Endothelial cell of umbilical vein (primary cell): ENCODE results near the gene CIITA. TPM values are rescaled to one million over a fixed set of nuclear protein-coding genes. Genes with fewer than 3 reads are reported as not detected.
A peak's percentile ranks its signal among the peaks of the same experiment; 100 is the strongest.

Experiments
- BruUV-seq: library from RNA; stranded (reverse); fragments of 400-500 nt; replicated peaks from 2 replicates; lab custom pipeline; 2021; lab: Mats Ljungman, UMichigan
- CTCF ChIA-PET: fragments of 300-600, 350-600 bp; sonication (Branson Sonifier 250); formaldehyde crosslinking; loops from one replicate; lab custom pipeline; 2021; ENCODE audit warnings: antibody characterized with exemption, inconsistent platforms; lab: Charles Lee
- POLR2A ChIA-PET: fragments of 300-600, 350-600 bp; sonication (Branson Sonifier 250); formaldehyde crosslinking; loops from one replicate; lab custom pipeline; 2021; ENCODE audit warnings: antibody characterized with exemption, inconsistent platforms; lab: Charles Lee
- DNase-seq: peaks from one replicate; pipeline ENCODE4 v3.0.0-alpha.2; 2011; ENCODE audit warnings: low read depth, low spot score
- FAIRE-seq: peaks from 2 replicates; lab custom pipeline; 2011; peaks lifted over from hg19 to GRCh38; lab: Jason Lieb, UNC
- H2AFZ ChIP-seq: 2 replicates; pipeline ENCODE4 v1.6.0; 2012; ENCODE audit warnings: low read depth, low read length, control low read depth, inconsistent platforms
- H3K27ac ChIP-seq: 2 replicates; pipeline ENCODE4 v1.5.1; 2011; ENCODE audit warnings: low read depth, mild to moderate bottlenecking, control low read depth, low read length, moderate library complexity; ENCODE audit not compliant: insufficient read depth
- H3K27me3 ChIP-seq, 2 experiments: 2 replicates each; pipeline versions ENCODE4 v1.6.0 to v1.6.1; 2011; ENCODE audit warnings: low read length in 2 of 2, mixed read lengths in 1 of 2; ENCODE audit not compliant: control insufficient read depth in 2 of 2, insufficient read depth in 2 of 2
- H3K36me3 ChIP-seq, 2 experiments: 2 replicates in 1 of 2; 3 replicates in 1 of 2; pipeline ENCODE4 v1.5.1; 2011; ENCODE audit warnings: low read length in 2 of 2, mild to moderate bottlenecking in 1 of 2, moderate library complexity in 1 of 2; ENCODE audit not compliant: control insufficient read depth in 2 of 2, insufficient read depth in 2 of 2; ENCODE audit errors: extremely low read depth in 1 of 2
- H3K4me1 ChIP-seq: 3 replicates; pipeline ENCODE4 v1.5.1; 2011; ENCODE audit warnings: mild to moderate bottlenecking, low read length; ENCODE audit not compliant: control insufficient read depth, insufficient read depth; ENCODE audit errors: extremely low read depth
- H3K4me2 ChIP-seq: 2 replicates; pipeline ENCODE4 v1.6.1; 2011; ENCODE audit warnings: low read length, control low read depth, mixed read lengths; ENCODE audit not compliant: insufficient read depth
- H3K4me3 ChIP-seq, 3 experiments: fragments of 200-600 bp in 1 of 3; sonication (generic), shearing (Covaris generic) in 1 of 3; replicated peaks in 1 of 3; 2 replicates each; pipeline ENCODE4 v1.5.1; 2011 to 2016; ENCODE audit warnings: control low read depth in 3 of 3, low read length in 3 of 3, mild to moderate bottlenecking in 2 of 3, inconsistent platforms in 1 of 3, low read depth in 1 of 3, moderate library complexity in 1 of 3; ENCODE audit not compliant: insufficient read depth in 1 of 3
- H3K79me2 ChIP-seq: 2 replicates; pipeline ENCODE4 v1.6.0; 2012; ENCODE audit warnings: low read length, inconsistent platforms; ENCODE audit not compliant: control insufficient read depth, insufficient read depth
- H3K9ac ChIP-seq: replicated peaks from 2 replicates; pipeline ENCODE3; 2011; ENCODE audit warnings: low read length, control low read depth; ENCODE audit not compliant: insufficient read depth; ENCODE audit errors: extremely low read depth
- H3K9me1 ChIP-seq: replicated peaks from 3 replicates; pipeline ENCODE4 v1.6.0; 2011; ENCODE audit warnings: mild to moderate bottlenecking, low read length; ENCODE audit not compliant: control insufficient read depth, insufficient read depth; ENCODE audit errors: extremely low read depth
- H3K9me3 ChIP-seq: replicated peaks from 2 replicates; pipeline ENCODE4 v1.5.1; 2012; ENCODE audit warnings: low read length, inconsistent platforms; ENCODE audit not compliant: control insufficient read depth, insufficient read depth
- H4K20me1 ChIP-seq: replicated peaks from 2 replicates; pipeline ENCODE3; 2011; ENCODE audit warnings: mild to moderate bottlenecking, low read length; ENCODE audit not compliant: control insufficient read depth, insufficient read depth; ENCODE audit errors: extremely low read depth
- CTCF ChIP-seq, 2 donors: IDR thresholded peaks; 1 replicate in 1 of 2; 2 replicates in 1 of 2; pipeline ENCODE4 v1.5.1; 2011; ENCODE audit warnings: low read length in 2 of 2, mild to moderate bottlenecking in 2 of 2, moderate library complexity in 2 of 2, control low read depth in 1 of 2, inconsistent platforms in 1 of 2, low read depth in 1 of 2; ENCODE audit not compliant: insufficient read depth in 1 of 2; ENCODE audit errors: extremely low read depth in 1 of 2
- GATA2 ChIP-seq: IDR thresholded peaks from 2 replicates; pipeline ENCODE4 v1.7.0; 2011; ENCODE audit warnings: low read depth, mild to moderate bottlenecking, moderate library complexity, mixed read lengths, low read length; ENCODE audit not compliant: insufficient read length, insufficient read depth
- JUN ChIP-seq: IDR thresholded peaks from 2 replicates; pipeline ENCODE4 v1.6.1; 2011; ENCODE audit warnings: borderline replicate concordance, low read depth; ENCODE audit not compliant: insufficient read length, insufficient read depth
- MYC ChIP-seq: IDR thresholded peaks from one replicate; pipeline ENCODE4 v1.6.1; 2011; ENCODE audit warnings: mild to moderate bottlenecking, low read depth, low read length
- POLR2AphosphoS5 ChIP-seq: IDR thresholded peaks from 2 replicates; pipeline ENCODE4 v1.6.1; 2012; ENCODE audit warnings: low read depth, mild to moderate bottlenecking, control low read depth, low read length, moderate library complexity; ENCODE audit not compliant: insufficient read depth
- dilution Hi-C: fragments of 300-500 bp; cut with MboI; formaldehyde crosslinking; loops from one replicate; pipeline ENCODE4 v1.15.0; 2019; ENCODE audit warnings: low sequenced_read_pairs; ENCODE audit not compliant: extremely low pct_ligation_motif_present
- intact Hi-C: fragments of 100-400 bp; cut with micrococcal nuclease; formaldehyde crosslinking; loops from one replicate; pipeline ENCODE4 v1.10.0; 2022
- polyA plus RNA-seq, 4 experiments: library from polyadenylated mRNA; depleted of rRNA in 3 of 4; stranded (reverse) in 3 of 4; unstranded in 1 of 4; fragments of >200 nt; gene quantifications; 2 replicates each; pipeline versions ENCODE4 v1.2.1 to v1.2.3, GENCODE V29; 2011 to 2012; ENCODE audit warnings: missing spikeins in 1 of 4
- total RNA-seq: library from RNA; stranded (reverse); gene quantifications from 2 replicates; pipeline ENCODE4 v1.2.3, GENCODE V29; 2021

Gene CIITA
- total and polyA plus RNA-seq, 2 donors (not counting 3 experiments of a cell fraction or from before 2014, with no cell fraction given): not detected

- no peak overlapping the region for H2AFZ ChIP-seq
Measured at GRCh38 chr16:10971560-10971961, 94.6 kb downstream of the CIITA start.

More at GRCh38 chr16:10971560-10971961, 94.6 kb downstream of the CIITA start:
- Histone ChIP-seq H3K27ac (no peak overlapping the region), H3K36me3 (peaks cover 0 to 7% of the 10 kb centered on the region in 2 experiments), H3K27me3 (no peaks in the 10 kb centered on the region), H3K9ac (no peak overlapping the region), H3K79me2 (no peaks in the 10 kb centered on the region), H3K9me1 (no peaks in the 10 kb centered on the region), H3K4me2 (no peak overlapping the region), H3K9me3 (no peaks in the 10 kb centered on the region), H4K20me1 (no peaks in the 10 kb centered on the region), H3K4me1 (no peaks in the 10 kb centered on the region), H3K4me3 (no peak overlapping the region)
- intact Hi-C loops (loop anchor here (1.0 to 5.0 kb wide), 3 partner anchors 131 to 385 kb away; no protein-coding TSS in a partner anchor), dilution Hi-C loops (no loop called here)
- FAIRE-seq: peak; percentile 82
- BruUV-seq: no TSS peak
- DNase-seq: peak; percentile 73
- POLR2A ChIA-PET: interaction anchor here (1.2 kb wide), 1 partner anchor 284 kb away, joined by 9 read pairs; the partner anchor contains the start of gene SOCS1
- CTCF ChIA-PET: interaction anchor here (0.5 to 12.3 kb wide), 42 partner anchors 9 to 561 kb away, joined by 3 to 347 read pairs (median 4); partner anchors contain the start of genes CLEC16A, SOCS1 and TNP2
- no peak for TF ChIP-seq GATA2
- no peak for TF ChIP-seq JUN
- no peak for TF ChIP-seq POLR2AphosphoS5
- no peak for TF ChIP-seq MYC
- TF ChIP-seq CTCF (IDR thresholded peaks at IDR 0.05; ENCODE audit: extremely low read depth in 1 of 2, insufficient read depth in 1 of 2, low read depth in 1 of 2, low read length in 2 of 2): peak; percentile 56 to 57
